IMR-90 (cell line): Measurements from ENCODE around the gene B3GALT6. TPM values are rescaled to one million over a fixed set of nuclear protein-coding genes. Genes with fewer than 3 reads are reported as not detected.

Experiments used
- ATAC-seq: fragments of 200-7000 bp; cut with Tn5 transposase; 2 replicates; pipeline ENCODE4 v1.9.1; 2020; ENCODE audit warnings: low read depth, mild to moderate bottlenecking, moderate library complexity
- BruUV-seq: library from RNA; stranded (reverse); fragments of 400-500 nt; replicated peaks from 2 replicates; lab custom pipeline; 2021; lab: Mats Ljungman, UMichigan
- CTCF ChIA-PET: fragments of 300-600 bp; formaldehyde crosslinking; extraction: SDS; loops from one replicate; lab custom pipeline; 2021; ENCODE audit warnings: antibody characterized with exemption; lab: Yijun Ruan, JAX
- POLR2A ChIA-PET: fragments of 300-600 bp; sonication (Branson Sonifier 250); formaldehyde crosslinking; loops from one replicate; lab custom pipeline; 2022; ENCODE audit warnings: antibody characterized with exemption; ENCODE audit not compliant: unreplicated experiment; lab: Charles Lee
- DNase-seq: peaks from one replicate; pipeline ENCODE4 v3.0.0; 2013
- H2AFZ ChIP-seq: replicated peaks from 2 replicates; pipeline ENCODE3; 2013; ENCODE audit warnings: low read length, mild to moderate bottlenecking; ENCODE audit not compliant: poor library complexity
- H2AK5ac ChIP-seq: 2 replicates; pipeline ENCODE4 v1.6.1; 2013; ENCODE audit warnings: low read depth, low read length, inconsistent platforms
- H2AK9ac ChIP-seq: replicated peaks from 2 replicates; pipeline ENCODE3; 2013; ENCODE audit warnings: mild to moderate bottlenecking, low read depth, low read length, moderate library complexity; ENCODE audit not compliant: poor library complexity
- H2BK120ac ChIP-seq: 2 replicates; pipeline ENCODE4 v1.6.1; 2013; ENCODE audit warnings: low read depth, low read length, inconsistent platforms
- H2BK15ac ChIP-seq: 3 replicates; pipeline ENCODE4 v1.6.1; 2013; ENCODE audit warnings: low read depth, low read length, inconsistent platforms
- H2BK20ac ChIP-seq: 2 replicates; pipeline ENCODE4 v1.6.1; 2013; ENCODE audit warnings: low read depth, mild to moderate bottlenecking, inconsistent platforms, low read length, moderate library complexity
- H2BK5ac ChIP-seq: 2 replicates; pipeline ENCODE4 v1.6.1; 2013; ENCODE audit warnings: mild to moderate bottlenecking, low read depth, low read length, inconsistent platforms; ENCODE audit not compliant: poor library complexity, severe bottlenecking
- H3K14ac ChIP-seq: replicated peaks from 2 replicates; pipeline ENCODE4 v1.6.1; 2013; ENCODE audit warnings: low read depth, low read length, inconsistent platforms
- H3K18ac ChIP-seq: 2 replicates; pipeline ENCODE4 v1.6.1; 2013; ENCODE audit warnings: low read depth, low read length, control low read depth
- H3K23ac ChIP-seq: 2 replicates; pipeline ENCODE4 v1.6.1; 2013; ENCODE audit warnings: low read depth, low read length, inconsistent platforms
- H3K27ac ChIP-seq: 2 replicates; pipeline ENCODE4 v1.5.1; 2013; ENCODE audit warnings: mild to moderate bottlenecking, control low read depth, low read length; ENCODE audit not compliant: insufficient read depth
- H3K27me3 ChIP-seq: 2 replicates; pipeline ENCODE4 v1.6.1; 2013; ENCODE audit warnings: low read length; ENCODE audit not compliant: control insufficient read depth, insufficient read depth
- H3K36me3 ChIP-seq: 2 replicates; pipeline ENCODE4 v1.6.1; 2013; ENCODE audit warnings: low read length, mixed read lengths; ENCODE audit not compliant: control insufficient read depth, insufficient read depth
- H3K4ac ChIP-seq: 2 replicates; pipeline ENCODE4 v1.6.1; 2013; ENCODE audit warnings: low read depth, low read length, inconsistent platforms
- H3K4me1 ChIP-seq: 2 replicates; pipeline ENCODE4 v1.6.1; 2013; ENCODE audit warnings: low read length, mixed read lengths; ENCODE audit not compliant: control insufficient read depth, insufficient read depth
- H3K4me2 ChIP-seq: 2 replicates; pipeline ENCODE4 v1.6.1; 2013; ENCODE audit warnings: low read depth, mild to moderate bottlenecking, control low read depth, low read length, moderate library complexity
- H3K4me3 ChIP-seq: 2 replicates; pipeline ENCODE4 v1.5.1; 2013; ENCODE audit warnings: low read depth, mild to moderate bottlenecking, control low read depth, low read length, moderate library complexity; ENCODE audit not compliant: insufficient read depth
- H3K56ac ChIP-seq: 2 replicates; pipeline ENCODE4 v1.6.1; 2013; ENCODE audit warnings: low read length, inconsistent platforms; ENCODE audit not compliant: insufficient read depth; ENCODE audit errors: extremely low read depth
- H3K79me1 ChIP-seq, 2 experiments: 2 replicates each; pipeline ENCODE4 v1.6.1; 2013; ENCODE audit warnings: low read length in 2 of 2, inconsistent platforms in 1 of 2, low read depth in 1 of 2
- H3K9ac ChIP-seq: 2 replicates; pipeline ENCODE4 v1.6.1; 2013; ENCODE audit warnings: low read depth, low read length, control low read depth
- H3K9me1 ChIP-seq: 2 replicates; pipeline ENCODE4 v1.6.1; 2013; ENCODE audit warnings: low read length, inconsistent platforms; ENCODE audit not compliant: insufficient read depth
- H3K9me3 ChIP-seq: 2 replicates; pipeline ENCODE4 v1.6.1; 2013; ENCODE audit warnings: low read length; ENCODE audit not compliant: control insufficient read depth, insufficient read depth
- H4K20me1 ChIP-seq: 2 replicates; pipeline ENCODE4 v1.6.1; 2013; ENCODE audit warnings: low read length, inconsistent platforms; ENCODE audit not compliant: insufficient read depth
- H4K5ac ChIP-seq: 2 replicates; pipeline ENCODE4 v1.6.1; 2013; ENCODE audit warnings: mild to moderate bottlenecking, low read depth, low read length, control low read depth
- H4K8ac ChIP-seq, 2 experiments: 2 replicates each; pipeline ENCODE4 v1.6.1; 2013; ENCODE audit warnings: low read depth in 2 of 2, low read length in 2 of 2, control low read depth in 1 of 2, inconsistent platforms in 1 of 2
- H4K91ac ChIP-seq: 2 replicates; pipeline ENCODE4 v1.6.1; 2013; ENCODE audit warnings: low read depth, low read length, inconsistent platforms; ENCODE audit not compliant: insufficient read depth
- BHLHE40 ChIP-seq: fragments of 150-350 bp; IDR thresholded peaks from 2 replicates; pipeline ENCODE4 v1.6.1; 2016; ENCODE audit warnings: mild to moderate bottlenecking, low read depth, low read length
- CEBPB ChIP-seq: IDR thresholded peaks from 2 replicates; pipeline ENCODE4 v1.6.1; 2012; ENCODE audit warnings: low read depth, low read length, improper control_type of control experiment
- CHD1 ChIP-seq: IDR thresholded peaks from 2 replicates; pipeline ENCODE4 v1.6.1; 2012; ENCODE audit warnings: low read depth, low read length, improper control_type of control experiment
- FOS ChIP-seq: fragments of 150-350 bp; IDR thresholded peaks from 2 replicates; pipeline ENCODE4 v1.6.1; 2016; ENCODE audit warnings: low read depth, low read length
- MAFK ChIP-seq: IDR thresholded peaks from 2 replicates; pipeline ENCODE4 v1.6.1; 2012; ENCODE audit warnings: low read depth, low read length, improper control_type of control experiment
- MAZ ChIP-seq: IDR thresholded peaks from 2 replicates; pipeline ENCODE4 v1.6.1; 2012; ENCODE audit warnings: low read depth, mild to moderate bottlenecking, low read length, improper control_type of control experiment, moderate library complexity, borderline replicate concordance
- MXI1 ChIP-seq: IDR thresholded peaks from 2 replicates; pipeline ENCODE4 v1.6.1; 2012; ENCODE audit warnings: low read depth, mild to moderate bottlenecking, low read length, moderate library complexity, borderline replicate concordance
- NFE2L2 ChIP-seq: fragments of 150-350 bp; IDR thresholded peaks from 2 replicates; pipeline ENCODE4 v1.6.1; 2016; ENCODE audit warnings: low read depth, mild to moderate bottlenecking, low read length
- POLR2A ChIP-seq: IDR thresholded peaks from 2 replicates; pipeline ENCODE4 v1.6.1; 2012; ENCODE audit warnings: mild to moderate bottlenecking, low read depth, low read length
- RAD21 ChIP-seq: IDR thresholded peaks from 2 replicates; pipeline ENCODE4 v1.6.1; 2012; ENCODE audit warnings: low read length, improper control_type of control experiment
- RCOR1 ChIP-seq: IDR thresholded peaks from 2 replicates; pipeline ENCODE4 v1.6.1; 2012; ENCODE audit warnings: mild to moderate bottlenecking, low read length, improper control_type of control experiment; ENCODE audit not compliant: insufficient replicate concordance
- RFX5 ChIP-seq: IDR thresholded peaks from 2 replicates; pipeline ENCODE4 v1.8.0; 2012; ENCODE audit warnings: low read depth, mild to moderate bottlenecking, low read length, moderate library complexity
- SMC3 ChIP-seq: fragments of 150-350 bp; IDR thresholded peaks from 2 replicates; pipeline ENCODE4 v1.6.1; 2016; ENCODE audit warnings: low read depth, mild to moderate bottlenecking, antibody characterized with exemption, low read length, moderate library complexity
- WGBS, 2 experiments: methylation state at CpG; one replicate each; pipeline versions ENCODE4 v1.1.5 to v1.1.7; 2013; ENCODE audit warnings: missing lambda C conversion rate in 2 of 2; ENCODE audit not compliant: insufficient read length in 1 of 2; ENCODE audit errors: extremely low coverage in 2 of 2; 5-methylcytosine and 5-hydroxymethylcytosine counted together
- dilution Hi-C: fragments of 300-500 bp; cut with HindIII; formaldehyde crosslinking; loops from one replicate; pipeline ENCODE4 v1.14.3; 2018; ENCODE audit warnings: low sequenced_read_pairs; ENCODE audit not compliant: unreplicated experiment
- in situ Hi-C: fragments of 300-500 bp; cut with MboI; formaldehyde crosslinking; loops from 3 replicates; pipeline ENCODE4 v1.14.3; 2019; ENCODE audit warnings: low sequenced_read_pairs, inconsistent platforms, mixed read lengths
- intact Hi-C: fragments of 100-400 bp; cut with micrococcal nuclease; formaldehyde crosslinking; loops from 2 replicates; pipeline ENCODE4 v1.10.0; 2022
- polyA plus RNA-seq, 3 experiments: library from polyadenylated mRNA; depleted of rRNA; stranded (reverse); fragments of >200 nt; gene quantifications; 2 replicates each; pipeline ENCODE4 v1.2.3, GENCODE V29; 2012; ENCODE audit warnings: low replicate concordance in 1 of 3
- total RNA-seq: library from RNA; depleted of rRNA; stranded (reverse); fragments of >200 nt; gene quantifications from 2 replicates; pipeline ENCODE4 v1.2.3, GENCODE V29; 2012
- TF ChIP-seq, protein P1 (sequence below): conservative IDR thresholded peaks from 2 replicates; pipeline ENCODE4 v1.5.1; 2012; ENCODE audit warnings: mild to moderate bottlenecking, low read depth, low read length, improper control_type of control experiment
- TF ChIP-seq, protein P2 (sequence below): fragments of 150-350 bp; IDR thresholded peaks from 2 replicates; pipeline ENCODE4 v1.6.1; 2017; ENCODE audit warnings: mild to moderate bottlenecking, antibody characterized with exemption, low read length, low read depth
- TF ChIP-seq, protein P3 (sequence below): fragments of 150-350 bp; IDR thresholded peaks from 2 replicates; pipeline ENCODE4 v1.6.1; 2016; ENCODE audit warnings: low read depth, mild to moderate bottlenecking, low read length, moderate library complexity, borderline replicate concordance

Gene B3GALT6
- total and polyA plus RNA-seq, 2 of the 4 experiments (the other 2 are of a cell fraction): 12.2 to 23.0 TPM

DNA sequence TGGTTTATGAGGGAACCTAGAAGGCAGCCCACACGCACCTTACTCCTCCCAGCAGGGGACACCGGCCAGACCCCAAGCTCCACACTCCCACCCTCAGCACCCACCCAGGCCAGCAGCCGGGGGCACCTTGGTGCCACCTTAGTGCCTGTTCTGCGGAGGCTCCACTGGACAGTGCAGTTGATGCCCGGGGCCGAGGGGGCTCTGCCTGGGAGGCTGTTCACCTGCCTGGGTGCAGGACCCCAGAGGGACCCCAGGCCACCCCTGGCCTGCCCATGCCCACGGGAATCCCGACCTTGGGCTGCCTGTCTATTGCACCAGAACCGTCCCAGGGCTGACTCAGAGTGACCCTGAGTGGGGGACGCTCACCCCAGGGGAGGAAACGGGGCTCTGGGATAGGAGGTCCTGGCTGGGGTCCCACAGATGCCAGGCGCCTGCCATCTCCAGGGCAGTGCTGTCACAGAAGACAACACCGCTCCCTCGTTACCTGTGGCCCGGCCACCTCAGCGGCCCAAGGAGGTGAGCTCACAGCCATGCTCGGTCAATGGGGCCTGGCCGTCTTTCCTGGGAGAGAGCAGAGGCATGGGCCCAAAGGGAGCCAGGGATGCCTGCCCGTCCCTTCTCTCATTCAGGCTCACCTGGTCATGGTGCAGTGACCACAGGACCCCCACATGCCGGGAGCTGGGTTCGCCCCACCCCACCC is 48.9 kb downstream of the B3GALT6 start:
- H3K4me1 ChIP-seq: peaks cover 9% of the 10 kb centered on the region
- H3K14ac ChIP-seq: no peak overlapping the region
- H3K9me1 ChIP-seq: peaks cover 4% of the 10 kb centered on the region; the same call in 1 of the 2 replicates
- H4K5ac ChIP-seq: no peak overlapping the region
- 0 out of 4 replicates have a peak, but pooled peaks cover 0 to under 1% of the 10 kb centered on the region in 2 experiments for H3K79me1 ChIP-seq
- H3K36me3 ChIP-seq: no peaks in the 10 kb centered on the region
- ATAC-seq (no peak), DNase-seq (no peak)
- no peak overlapping the region for H3K4me3 ChIP-seq
- TF ChIP-seq, protein P1, sequence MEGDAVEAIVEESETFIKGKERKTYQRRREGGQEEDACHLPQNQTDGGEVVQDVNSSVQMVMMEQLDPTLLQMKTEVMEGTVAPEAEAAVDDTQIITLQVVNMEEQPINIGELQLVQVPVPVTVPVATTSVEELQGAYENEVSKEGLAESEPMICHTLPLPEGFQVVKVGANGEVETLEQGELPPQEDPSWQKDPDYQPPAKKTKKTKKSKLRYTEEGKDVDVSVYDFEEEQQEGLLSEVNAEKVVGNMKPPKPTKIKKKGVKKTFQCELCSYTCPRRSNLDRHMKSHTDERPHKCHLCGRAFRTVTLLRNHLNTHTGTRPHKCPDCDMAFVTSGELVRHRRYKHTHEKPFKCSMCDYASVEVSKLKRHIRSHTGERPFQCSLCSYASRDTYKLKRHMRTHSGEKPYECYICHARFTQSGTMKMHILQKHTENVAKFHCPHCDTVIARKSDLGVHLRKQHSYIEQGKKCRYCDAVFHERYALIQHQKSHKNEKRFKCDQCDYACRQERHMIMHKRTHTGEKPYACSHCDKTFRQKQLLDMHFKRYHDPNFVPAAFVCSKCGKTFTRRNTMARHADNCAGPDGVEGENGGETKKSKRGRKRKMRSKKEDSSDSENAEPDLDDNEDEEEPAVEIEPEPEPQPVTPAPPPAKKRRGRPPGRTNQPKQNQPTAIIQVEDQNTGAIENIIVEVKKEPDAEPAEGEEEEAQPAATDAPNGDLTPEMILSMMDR: no peak
- TF ChIP-seq POLR2A: no peak
- no peak for TF ChIP-seq FOS
- no peak for TF ChIP-seq RAD21
- no peak for TF ChIP-seq RCOR1
- TF ChIP-seq RFX5: no peak
- no peak for TF ChIP-seq MAZ
- no peak for TF ChIP-seq NFE2L2
- TF ChIP-seq CHD1: no peak
- TF ChIP-seq, protein P2, sequence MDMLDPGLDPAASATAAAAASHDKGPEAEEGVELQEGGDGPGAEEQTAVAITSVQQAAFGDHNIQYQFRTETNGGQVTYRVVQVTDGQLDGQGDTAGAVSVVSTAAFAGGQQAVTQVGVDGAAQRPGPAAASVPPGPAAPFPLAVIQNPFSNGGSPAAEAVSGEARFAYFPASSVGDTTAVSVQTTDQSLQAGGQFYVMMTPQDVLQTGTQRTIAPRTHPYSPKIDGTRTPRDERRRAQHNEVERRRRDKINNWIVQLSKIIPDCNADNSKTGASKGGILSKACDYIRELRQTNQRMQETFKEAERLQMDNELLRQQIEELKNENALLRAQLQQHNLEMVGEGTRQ: no peak
- no peak for TF ChIP-seq SMC3
- no peak for TF ChIP-seq BHLHE40
- TF ChIP-seq CEBPB: no peak
- no peak for TF ChIP-seq MXI1
- TF ChIP-seq, protein P3, sequence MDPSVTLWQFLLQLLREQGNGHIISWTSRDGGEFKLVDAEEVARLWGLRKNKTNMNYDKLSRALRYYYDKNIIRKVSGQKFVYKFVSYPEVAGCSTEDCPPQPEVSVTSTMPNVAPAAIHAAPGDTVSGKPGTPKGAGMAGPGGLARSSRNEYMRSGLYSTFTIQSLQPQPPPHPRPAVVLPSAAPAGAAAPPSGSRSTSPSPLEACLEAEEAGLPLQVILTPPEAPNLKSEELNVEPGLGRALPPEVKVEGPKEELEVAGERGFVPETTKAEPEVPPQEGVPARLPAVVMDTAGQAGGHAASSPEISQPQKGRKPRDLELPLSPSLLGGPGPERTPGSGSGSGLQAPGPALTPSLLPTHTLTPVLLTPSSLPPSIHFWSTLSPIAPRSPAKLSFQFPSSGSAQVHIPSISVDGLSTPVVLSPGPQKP: no peak
- TF ChIP-seq MAFK: no peak
- POLR2A ChIA-PET: no interaction called here
- no peak overlapping the region for H3K56ac ChIP-seq
- H2BK15ac ChIP-seq: no peak overlapping the region
- H3K27ac ChIP-seq: no peak overlapping the region
- H2BK120ac ChIP-seq: no peak overlapping the region
- BruUV-seq: no TSS peak
- peak overlapping the region; percentile 16 for H2AK9ac ChIP-seq
- no peak overlapping the region for H3K4ac ChIP-seq
- no peak overlapping the region for H3K9ac ChIP-seq
- no peaks in the 10 kb centered on the region for H3K9me3 ChIP-seq
- CTCF ChIA-PET: no interaction called here
- dilution Hi-C loops (no loop called here), in situ Hi-C loops (no loop called here), intact Hi-C loops (no loop called here)
- H4K20me1 ChIP-seq: no peaks in the 10 kb centered on the region
- no peak overlapping the region for H2BK20ac ChIP-seq
- 95% methylated on average over 9 of the region's 21 CpGs; no CpG with 5 or more reads in 1 of the 2 experiments for WGBS, 2 experiments
- no peak overlapping the region for H2AFZ ChIP-seq
- H2AK5ac ChIP-seq: peak overlapping the region; percentile 39; the same call in 1 of the 2 replicates
- no peak overlapping the region for H2BK5ac ChIP-seq
- no peak overlapping the region for H4K8ac ChIP-seq
- no peak overlapping the region for H3K23ac ChIP-seq
- no peak overlapping the region for H3K18ac ChIP-seq
- H3K27me3 ChIP-seq: no peaks in the 10 kb centered on the region
- H3K4me2 ChIP-seq: no peak overlapping the region
- no peak overlapping the region for H4K91ac ChIP-seq
